Pulmonary artery endothelial cell (primary cell): ENCODE results near the gene CENPP. TPM values are rescaled to one million over a fixed set of nuclear protein-coding genes. Genes with fewer than 3 reads are reported as not detected.

ENCODE experiments used
- DNase-seq: peaks from one replicate; pipeline ENCODE4 v3.0.0-alpha.2; 2011; ENCODE audit warnings: low read depth, low spot score
- total RNA-seq: library from RNA; depleted of rRNA; stranded (reverse); fragments of >200 nt; gene quantifications from 2 replicates; pipeline ENCODE4 v1.2.3, GENCODE V29; 2014

Gene CENPP
- total RNA-seq, 1 donor from 2014 or later: 5.3 TPM

- DNase-seq: no peak
These were observed 179.1 kb downstream of the CENPP start for GRCh38 chr9:92504881-92505280.

GRCh38 chr9:92506184-92506857, 180.6 kb downstream of the CENPP start:
- DNase-seq: no peak

GRCh38 chr9:92507005-92507404, 181.3 kb downstream of the CENPP start:
- DNase-seq: no peak

- no peak for DNase-seq
These were observed 181.7 kb downstream of the CENPP start for GRCh38 chr9:92507496-92507895.

GRCh38 chr9:92508018-92508820, 182.5 kb downstream of the CENPP start:
- no peak for DNase-seq

- DNase-seq: no peak
These were observed 183.3 kb downstream of the CENPP start for GRCh38 chr9:92509050-92509449.

- DNase-seq: no peak
These were observed 185.0 kb downstream of the CENPP start for GRCh38 chr9:92510747-92511146.

GRCh38 chr9:92512622-92513021, 186.9 kb downstream of the CENPP start:
- DNase-seq: no peak

- DNase-seq: no peak
These were observed 187.6 kb downstream of the CENPP start for GRCh38 chr9:92513349-92513748.

- DNase-seq: no peak
These were observed 188.9 kb downstream of the CENPP start for GRCh38 chr9:92514635-92515034.

GRCh38 chr9:92516521-92516920, 190.8 kb downstream of the CENPP start:
- no peak for DNase-seq

GRCh38 chr9:92517046-92517445, 191.3 kb downstream of the CENPP start:
- DNase-seq: no peak

- no peak for DNase-seq
These were observed 192.4 kb downstream of the CENPP start for GRCh38 chr9:92518199-92518598.

- no peak for DNase-seq
These were observed 195.1 kb downstream of the CENPP start for GRCh38 chr9:92520837-92521236.

GRCh38 chr9:92522983-92523970, 197.5 kb downstream of the CENPP start:
- no peak for DNase-seq

GRCh38 chr9:92524881-92525280, 199.1 kb downstream of the CENPP start:
- DNase-seq: no peak

GRCh38 chr9:92525306-92525705, 199.6 kb downstream of the CENPP start:
- no peak for DNase-seq

GRCh38 chr9:92527291-92527828, 201.6 kb downstream of the CENPP start:
- DNase-seq: no peak

- no peak for DNase-seq
These were observed 202.2 kb downstream of the CENPP start for GRCh38 chr9:92527832-92528521.

GRCh38 chr9:92528522-92528849, 202.7 kb downstream of the CENPP start:
- DNase-seq: no peak

GRCh38 chr9:92529124-92529523, 203.4 kb downstream of the CENPP start:
- no peak for DNase-seq
